HL-60 (cell line): ENCODE results near the gene SLC22A5.
A peak's percentile ranks its signal among the peaks of the same experiment; 100 is the strongest.

Source experiments
- CTCF ChIP-seq: IDR thresholded peaks from one replicate; pipeline ENCODE4 v1.5.1; 2011; ENCODE audit warnings: low read length, control low read depth, inconsistent platforms; ENCODE audit not compliant: insufficient read depth
- GABPA ChIP-seq: IDR thresholded peaks from 2 replicates; pipeline ENCODE4 v1.6.1; 2012; ENCODE audit warnings: low read depth
- POLR2AphosphoS5 ChIP-seq: IDR thresholded peaks from 2 replicates; pipeline ENCODE4 v1.6.1; 2012; ENCODE audit warnings: low read depth

- no peak for TF ChIP-seq CTCF
- TF ChIP-seq GABPA, result no peak
- TF ChIP-seq POLR2AphosphoS5, result peak; percentile 48; the same call in 1 of the 2 replicates
Measured at GRCh38 chr5:132422720-132423437, 53.4 kb downstream of the SLC22A5 start.
